ENCODE data around the gene SLC39A1. TPM values are rescaled to one million over a fixed set of nuclear protein-coding genes. Genes with fewer than 3 reads are reported as not detected.

SLC39A1 gene
- total and polyA plus RNA-seq, 2 donors (not counting 3 experiments of a cell fraction or from before 2014, with no cell fraction given), result 75.8 to 98.0 TPM

DNA sequence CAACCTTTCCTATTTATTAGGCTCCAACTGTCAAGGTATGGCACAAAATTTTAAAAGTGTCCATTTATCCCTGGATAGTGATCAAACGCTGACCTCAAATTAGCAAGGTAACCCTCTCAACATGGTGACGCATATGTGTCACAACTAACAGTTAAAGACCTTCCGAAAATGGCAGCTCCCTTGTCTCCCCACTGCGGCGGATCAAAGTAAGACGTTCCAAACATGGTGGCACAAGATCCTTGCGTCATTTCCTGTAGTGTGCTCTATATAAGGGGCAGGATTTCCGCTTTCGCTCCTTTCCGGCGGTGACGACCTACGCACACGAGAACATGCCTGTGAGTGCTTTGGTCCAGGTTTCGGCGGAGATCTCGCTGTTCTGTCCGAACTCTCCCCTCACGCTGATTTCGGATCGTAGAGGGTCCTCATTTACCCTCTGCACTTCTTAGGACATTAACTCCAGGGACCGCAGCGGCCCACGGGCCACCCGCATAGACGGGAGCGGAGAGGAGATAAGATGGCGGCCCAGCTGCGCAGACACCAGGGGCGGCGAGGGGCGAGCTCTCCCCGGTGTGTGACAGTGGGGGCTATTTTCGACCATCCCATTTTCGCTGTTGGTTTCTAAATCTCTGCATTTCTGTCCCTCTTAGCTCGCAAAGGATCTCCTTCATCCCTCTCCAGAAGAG is 27.3 kb upstream of the SLC39A1 start, which contains the start of gene RPS27:
RPS27 (plus strand) TSS at position 295 of the 683 bp plus-strand sequence; CDS start at position 330, 35 bp downstream.
- no TSS peak for BruUV-seq (replicated peaks)

More for the DNA sequence above, 27.3 kb upstream of the SLC39A1 start, which contains the start of gene RPS27:
- DNase-seq (ENCODE audit: low read depth, low spot score) (peak; percentile 96), FAIRE-seq (peak; percentile 93)
- dilution Hi-C loops (cut with MboI; ENCODE audit: extremely low pct_ligation_motif_present, low sequenced_read_pairs) (no loop called here), intact Hi-C loops (cut with micrococcal nuclease) (loop anchor here (1.0 to 10.0 kb wide), 6 partner anchors 27 to 1958 kb away; partner anchors contain the start of genes NUP210L and SLC39A1)
- Histone ChIP-seq H3K27ac (ENCODE audit: insufficient read depth, low read depth, low read length) (peak within 1 kb of the TSS; percentile 90), H3K9me1 (replicated peaks; ENCODE audit: control insufficient read depth, extremely low read depth, insufficient read depth, low read length) (no peaks in the 10 kb centered on the region), H2AFZ (ENCODE audit: low read depth, low read length) (peak within 1 kb of the TSS; percentile 17), H4K20me1 (replicated peaks; ENCODE audit: control insufficient read depth, extremely low read depth, insufficient read depth, low read length) (no peaks in the 10 kb centered on the region), H3K79me2 (ENCODE audit: control insufficient read depth, insufficient read depth, low read length) (peaks cover 24% of the 10 kb centered on the region), H3K4me1 (ENCODE audit: control insufficient read depth, extremely low read depth, insufficient read depth, low read length) (peaks cover 24% of the 10 kb centered on the region), H3K9ac (replicated peaks; ENCODE audit: extremely low read depth, insufficient read depth, low read length) (peak within 1 kb of the TSS; percentile 91), H3K9me3 (replicated peaks; ENCODE audit: control insufficient read depth, insufficient read depth, low read length) (no peaks in the 10 kb centered on the region), H3K36me3 (ENCODE audit: control insufficient read depth in 2 of 2, extremely low read depth in 1 of 2, insufficient read depth in 2 of 2, low read length in 2 of 2) (peaks cover 9 to 10% of the 10 kb centered on the region in 2 experiments), H3K4me3 (replicated peaks in 1 of 3; ENCODE audit: insufficient read depth in 1 of 3, low read depth in 1 of 3, low read length in 3 of 3) (peak within 1 kb of the TSS; percentile 15 to 86 (median 79)), H3K27me3 (ENCODE audit: control insufficient read depth in 2 of 2, insufficient read depth in 2 of 2, low read length in 2 of 2) (no peaks in the 10 kb centered on the region), H3K4me2 (ENCODE audit: insufficient read depth, low read length) (peak within 1 kb of the TSS; percentile 95)
- CTCF ChIA-PET, result interaction anchor here (0.7 to 1.1 kb wide), 3 partner anchors 13 to 313 kb away, joined by 3 read pairs; partner anchors contain the start of gene JTB
- POLR2A ChIA-PET, result interaction anchor here (0.6 to 1.4 kb wide), 9 partner anchors 9 to 230 kb away, joined by 3 to 8 read pairs (median 3); partner anchors contain the start of genes CREB3L4, DENND4B, SLC39A1 and UBAP2L
- TF ChIP-seq JUN (IDR thresholded peaks at IDR 0.05; ENCODE audit: borderline replicate concordance, insufficient read depth, insufficient read length, low read depth) (peak; percentile 80), MAX (IDR thresholded peaks at IDR 0.05; ENCODE audit: insufficient read depth, insufficient read length) (no peak), MYC (IDR thresholded peaks at IDR 0.05; ENCODE audit: low read depth, low read length) (no peak), POLR2AphosphoS5 (IDR thresholded peaks at IDR 0.05; ENCODE audit: insufficient read depth, low read depth, low read length) (peak; percentile 99), FOS (IDR thresholded peaks at IDR 0.05; ENCODE audit: borderline replicate concordance, insufficient read depth, low read length) (peak; percentile 15), EZH2 (IDR thresholded peaks at IDR 0.05; ENCODE audit: borderline replicate concordance, low read depth, low read length, severe bottlenecking) (no peak), GATA2 (IDR thresholded peaks at IDR 0.05; ENCODE audit: insufficient read depth, insufficient read length, low read depth, low read length) (no peak), POLR2A (IDR thresholded peaks at IDR 0.05; ENCODE audit: low read depth, low read length) (peak; percentile 99)
- TF ChIP-seq, protein P1, sequence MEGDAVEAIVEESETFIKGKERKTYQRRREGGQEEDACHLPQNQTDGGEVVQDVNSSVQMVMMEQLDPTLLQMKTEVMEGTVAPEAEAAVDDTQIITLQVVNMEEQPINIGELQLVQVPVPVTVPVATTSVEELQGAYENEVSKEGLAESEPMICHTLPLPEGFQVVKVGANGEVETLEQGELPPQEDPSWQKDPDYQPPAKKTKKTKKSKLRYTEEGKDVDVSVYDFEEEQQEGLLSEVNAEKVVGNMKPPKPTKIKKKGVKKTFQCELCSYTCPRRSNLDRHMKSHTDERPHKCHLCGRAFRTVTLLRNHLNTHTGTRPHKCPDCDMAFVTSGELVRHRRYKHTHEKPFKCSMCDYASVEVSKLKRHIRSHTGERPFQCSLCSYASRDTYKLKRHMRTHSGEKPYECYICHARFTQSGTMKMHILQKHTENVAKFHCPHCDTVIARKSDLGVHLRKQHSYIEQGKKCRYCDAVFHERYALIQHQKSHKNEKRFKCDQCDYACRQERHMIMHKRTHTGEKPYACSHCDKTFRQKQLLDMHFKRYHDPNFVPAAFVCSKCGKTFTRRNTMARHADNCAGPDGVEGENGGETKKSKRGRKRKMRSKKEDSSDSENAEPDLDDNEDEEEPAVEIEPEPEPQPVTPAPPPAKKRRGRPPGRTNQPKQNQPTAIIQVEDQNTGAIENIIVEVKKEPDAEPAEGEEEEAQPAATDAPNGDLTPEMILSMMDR (IDR thresholded peaks at IDR 0.05; ENCODE audit: extremely low read depth in 1 of 2, insufficient read depth in 1 of 2, low read depth in 1 of 2, low read length in 2 of 2), result no peak
